WTC11 (cell line): ENCODE measurements around the gene SNX10.

Experiments used
- ATF3 ChIP-seq: sonication (generic); formaldehyde crosslinking; conservative IDR thresholded peaks from 2 replicates; pipeline ENCODE4 v1.8.1; 2022; ENCODE audit warnings: mild to moderate bottlenecking, missing genetic modification reagents
- CBFB ChIP-seq: sonication (generic); formaldehyde crosslinking; IDR thresholded peaks from 2 replicates; pipeline ENCODE4 v1.8.1; 2022; ENCODE audit warnings: mild to moderate bottlenecking, low read depth, missing genetic modification reagents
- FOXK1 ChIP-seq: sonication (generic); formaldehyde crosslinking; IDR thresholded peaks from 2 replicates; pipeline ENCODE4 v1.8.0; 2022; ENCODE audit warnings: mild to moderate bottlenecking, moderate library complexity, missing genetic modification reagents
- HMGXB4 ChIP-seq: sonication (generic); formaldehyde crosslinking; IDR thresholded peaks from 2 replicates; pipeline ENCODE4 v1.8.1; 2023; ENCODE audit warnings: mild to moderate bottlenecking, moderate library complexity, missing genetic modification reagents
- IRF2 ChIP-seq: sonication (generic); formaldehyde crosslinking; IDR thresholded peaks from 2 replicates; pipeline ENCODE4 v1.8.0; 2022; ENCODE audit warnings: low read depth, missing genetic modification reagents, borderline replicate concordance
- JUN ChIP-seq: sonication (generic); formaldehyde crosslinking; IDR thresholded peaks from 2 replicates; pipeline ENCODE4 v1.8.0; 2023; ENCODE audit warnings: mild to moderate bottlenecking, missing genetic modification reagents
- KAT7 ChIP-seq: sonication (generic); formaldehyde crosslinking; IDR thresholded peaks from 2 replicates; pipeline ENCODE4 v1.8.1; 2023; ENCODE audit warnings: missing genetic modification reagents, mild to moderate bottlenecking, borderline replicate concordance
- MAX ChIP-seq: sonication (generic); formaldehyde crosslinking; IDR thresholded peaks from 2 replicates; pipeline ENCODE4 v1.8.0; 2022; ENCODE audit warnings: mild to moderate bottlenecking, missing genetic modification reagents
- MXD4 ChIP-seq: fragments of 250-450 bp; sonication (Bioruptor Pico); IDR thresholded peaks from 2 replicates; pipeline ENCODE4 v1.8.0; 2021; ENCODE audit warnings: mild to moderate bottlenecking, moderate library complexity, borderline replicate concordance
- TCF7 ChIP-seq: sonication (generic); formaldehyde crosslinking; IDR thresholded peaks from 2 replicates; pipeline ENCODE4 v1.8.0; 2022; ENCODE audit warnings: mild to moderate bottlenecking, low read depth, missing genetic modification reagents, moderate library complexity
- USF2 ChIP-seq: sonication (generic); formaldehyde crosslinking; IDR thresholded peaks from 2 replicates; pipeline ENCODE4 v1.8.1; 2023; ENCODE audit warnings: mild to moderate bottlenecking, missing genetic modification reagents, moderate library complexity
- TF ChIP-seq, protein P1 (sequence below): fragments of 200-600 bp; IDR thresholded peaks from 2 replicates; pipeline ENCODE4 v1.8.0; 2022; ENCODE audit warnings: antibody characterized with exemption

- TF ChIP-seq, protein P1, sequence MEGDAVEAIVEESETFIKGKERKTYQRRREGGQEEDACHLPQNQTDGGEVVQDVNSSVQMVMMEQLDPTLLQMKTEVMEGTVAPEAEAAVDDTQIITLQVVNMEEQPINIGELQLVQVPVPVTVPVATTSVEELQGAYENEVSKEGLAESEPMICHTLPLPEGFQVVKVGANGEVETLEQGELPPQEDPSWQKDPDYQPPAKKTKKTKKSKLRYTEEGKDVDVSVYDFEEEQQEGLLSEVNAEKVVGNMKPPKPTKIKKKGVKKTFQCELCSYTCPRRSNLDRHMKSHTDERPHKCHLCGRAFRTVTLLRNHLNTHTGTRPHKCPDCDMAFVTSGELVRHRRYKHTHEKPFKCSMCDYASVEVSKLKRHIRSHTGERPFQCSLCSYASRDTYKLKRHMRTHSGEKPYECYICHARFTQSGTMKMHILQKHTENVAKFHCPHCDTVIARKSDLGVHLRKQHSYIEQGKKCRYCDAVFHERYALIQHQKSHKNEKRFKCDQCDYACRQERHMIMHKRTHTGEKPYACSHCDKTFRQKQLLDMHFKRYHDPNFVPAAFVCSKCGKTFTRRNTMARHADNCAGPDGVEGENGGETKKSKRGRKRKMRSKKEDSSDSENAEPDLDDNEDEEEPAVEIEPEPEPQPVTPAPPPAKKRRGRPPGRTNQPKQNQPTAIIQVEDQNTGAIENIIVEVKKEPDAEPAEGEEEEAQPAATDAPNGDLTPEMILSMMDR = no peak
- TF ChIP-seq MAX = no peak
- no peak for TF ChIP-seq MXD4
- no peak for TF ChIP-seq JUN
- no peak for TF ChIP-seq USF2
- TF ChIP-seq ATF3 (CRISPR knock-in tag) = no peak
- no peak for TF ChIP-seq HMGXB4 (CRISPR knock-in tag)
- TF ChIP-seq TCF7 (CRISPR knock-in tag) = no peak
- TF ChIP-seq IRF2 (CRISPR knock-in tag) = no peak
- no peak for TF ChIP-seq FOXK1
- no peak for TF ChIP-seq CBFB (CRISPR knock-in tag)
- TF ChIP-seq KAT7 (CRISPR knock-in tag) = no peak
These were observed 40.1 kb downstream of the SNX10 start for GRCh38 chr7:26331789-26332188.
